ENCODE measurements around the gene NSRP1.
A peak's percentile ranks its signal among the peaks of the same experiment; 100 is the strongest.

Gene NSRP1

DNA sequence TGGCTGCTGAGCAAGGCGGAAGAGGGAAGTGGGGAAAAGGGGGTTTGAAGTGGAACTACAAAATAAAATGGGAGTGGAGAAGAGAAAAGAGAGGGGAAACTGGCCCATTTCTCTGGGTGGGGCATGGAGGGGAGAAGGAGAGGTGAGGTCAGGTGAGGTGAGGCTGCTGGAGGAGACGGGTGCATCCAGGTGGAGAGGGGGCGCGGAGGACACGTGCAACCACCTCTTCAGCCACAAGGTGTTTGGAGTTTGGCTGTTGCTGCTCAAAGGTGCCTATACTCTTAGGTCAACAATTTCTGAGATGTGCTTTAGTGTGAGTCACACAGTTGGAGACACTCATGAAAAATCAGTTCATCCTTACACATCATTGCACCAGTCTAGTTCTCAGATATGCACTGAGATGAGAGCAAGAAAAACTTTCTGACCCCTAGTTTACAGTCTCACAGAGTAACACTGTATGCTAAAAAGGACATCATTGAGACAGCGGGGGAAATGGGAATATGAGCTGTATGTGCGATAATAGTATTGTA lies 114.0 kb downstream of the NSRP1 start:
- no peak overlapping the region for H3K27ac Mint-ChIP-seq
- peaks cover 5% of the 10 kb centered on the region for H3K4me1 Mint-ChIP-seq (ENCODE audit: low read depth)
- H3K9me3 Mint-ChIP-seq = no peaks in the 10 kb centered on the region
- peaks cover 30% of the 10 kb centered on the region for H3K27me3 Mint-ChIP-seq
- no peaks in the 10 kb centered on the region for H3K36me3 Mint-ChIP-seq (ENCODE audit: low read depth)
- H3K4me3 Mint-ChIP-seq = no peak overlapping the region

DNA sequence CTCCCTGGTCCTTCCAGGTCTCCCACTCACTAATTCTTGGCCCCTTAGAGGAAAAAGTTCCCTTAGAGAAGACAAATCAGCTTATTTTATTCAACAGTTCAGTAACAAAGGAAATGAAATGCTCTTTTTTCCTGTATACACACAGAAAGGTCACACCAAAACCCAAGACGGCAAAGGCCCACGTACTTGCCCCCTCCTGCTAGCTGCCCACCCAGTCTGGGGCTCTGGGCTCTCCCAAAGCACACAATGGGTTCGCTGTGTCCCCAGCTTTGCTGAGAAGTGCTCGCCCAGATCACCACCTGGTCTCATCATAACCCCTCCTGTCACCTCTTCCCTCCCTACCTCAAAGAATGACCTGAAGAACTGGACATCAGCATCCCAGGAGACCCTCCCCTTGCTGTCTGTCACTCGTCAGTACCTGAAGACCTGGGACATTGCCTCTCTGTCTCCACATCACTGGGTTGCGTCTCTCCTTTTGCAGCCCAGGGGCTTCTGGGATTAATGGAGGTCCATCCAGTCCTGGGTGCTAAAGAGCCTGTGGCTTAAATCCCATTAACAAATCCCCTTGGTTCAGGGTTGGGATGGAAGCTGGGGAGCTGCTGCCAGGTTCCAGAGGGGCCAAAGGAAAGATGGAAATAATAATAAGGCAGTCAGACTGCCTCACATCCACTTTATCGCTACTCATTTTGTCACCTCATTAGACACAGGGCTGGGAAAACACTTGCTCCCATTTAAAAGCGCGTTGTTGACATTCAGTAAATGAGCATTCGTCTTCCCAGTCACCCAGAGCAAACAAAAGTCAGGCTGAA lies 115.6 kb downstream of the NSRP1 start:
- Mint-ChIP-seq H3K4me3 (no peak overlapping the region), H3K9me3 (no peaks in the 10 kb centered on the region), H3K27me3 (peaks cover 41% of the 10 kb centered on the region), H3K27ac (no peak overlapping the region), H3K36me3 (ENCODE audit: low read depth) (no peaks in the 10 kb centered on the region), H3K4me1 (ENCODE audit: low read depth) (peaks cover 10% of the 10 kb centered on the region)

DNA sequence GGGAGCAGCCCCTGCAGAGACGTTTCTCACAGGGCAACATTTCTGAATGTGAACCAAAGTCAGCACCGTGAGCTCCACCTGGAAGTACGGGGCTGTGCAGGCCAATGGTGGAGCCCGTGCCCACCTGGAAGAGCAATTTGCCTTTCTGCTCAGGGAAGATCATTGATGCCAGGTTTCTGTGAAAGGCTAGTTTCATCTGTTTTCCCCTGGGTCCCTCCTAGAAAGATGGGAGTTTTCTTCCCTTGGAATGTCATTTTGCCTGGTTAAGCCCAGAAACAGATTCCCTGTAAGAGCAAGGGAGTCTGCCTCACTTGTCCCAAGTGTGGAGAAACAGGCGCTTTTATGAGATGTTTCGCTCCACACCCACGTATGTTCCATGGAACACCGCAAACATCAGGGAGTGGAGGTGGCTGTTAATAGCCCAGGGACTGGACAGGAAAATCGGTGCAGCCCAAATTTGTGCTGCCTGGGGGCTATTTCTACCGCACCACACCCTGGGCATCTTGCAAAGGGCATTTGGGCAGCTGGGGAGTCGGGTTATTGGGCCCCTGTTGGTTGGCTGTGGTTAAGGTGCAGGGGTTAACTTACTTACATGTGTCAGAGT lies 116.3 kb downstream of the NSRP1 start:
- Mint-ChIP-seq H3K27me3 (peaks cover 48% of the 10 kb centered on the region), H3K9me3 (no peaks in the 10 kb centered on the region), H3K27ac (no peak overlapping the region), H3K4me3 (no peak overlapping the region), H3K36me3 (ENCODE audit: low read depth) (no peaks in the 10 kb centered on the region), H3K4me1 (ENCODE audit: low read depth) (peaks cover 11% of the 10 kb centered on the region)

DNA sequence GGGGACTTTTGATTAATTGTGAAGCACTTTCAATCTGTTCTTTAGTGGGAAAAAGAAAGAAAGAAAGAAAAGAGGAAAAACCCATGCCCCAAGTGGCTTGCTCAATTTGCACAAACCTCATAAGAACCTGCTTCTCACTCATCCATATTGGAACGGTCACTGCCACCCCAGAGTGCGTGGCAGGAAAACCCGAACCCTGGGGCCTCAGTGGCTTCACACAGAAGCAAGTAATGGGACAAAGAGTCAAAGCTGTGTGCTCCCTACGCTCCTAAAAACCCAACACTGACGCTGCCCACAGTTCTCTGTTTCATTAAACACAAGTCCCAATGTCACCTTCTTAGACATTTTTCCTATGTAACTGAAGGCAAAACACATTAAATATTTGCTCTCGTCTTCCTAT lies 117.7 kb downstream of the NSRP1 start:
- H3K4me1 Mint-ChIP-seq (ENCODE audit: low read depth) = peaks cover 15% of the 10 kb centered on the region
- H3K9me3 Mint-ChIP-seq = no peaks in the 10 kb centered on the region
- H3K27ac Mint-ChIP-seq = no peak overlapping the region
- H3K27me3 Mint-ChIP-seq = peaks cover 60% of the 10 kb centered on the region
- no peaks in the 10 kb centered on the region for H3K36me3 Mint-ChIP-seq (ENCODE audit: low read depth)
- H3K4me3 Mint-ChIP-seq = no peak overlapping the region

DNA sequence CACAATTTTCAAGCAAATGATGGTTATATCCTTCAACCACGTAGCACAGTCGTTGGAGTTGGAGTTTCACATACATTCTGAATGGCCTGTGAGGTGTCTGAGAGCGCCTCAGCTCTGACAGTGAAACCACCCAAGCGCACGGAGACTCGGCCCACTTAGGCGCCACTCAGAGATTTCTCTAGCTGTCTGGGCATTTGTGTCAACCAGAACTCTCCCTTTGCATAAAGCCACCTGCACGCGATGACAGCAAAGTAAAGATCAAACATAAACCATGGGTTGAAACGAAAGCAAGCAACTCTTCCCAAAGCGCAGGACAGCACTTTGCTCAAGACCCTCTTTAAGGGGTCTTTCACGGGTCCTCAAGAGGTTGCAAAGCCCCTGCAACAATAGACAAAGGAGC lies 118.3 kb downstream of the NSRP1 start:
- H3K36me3 Mint-ChIP-seq (ENCODE audit: low read depth) = no peaks in the 10 kb centered on the region
- peaks cover 15% of the 10 kb centered on the region for H3K4me1 Mint-ChIP-seq (ENCODE audit: low read depth)
- peak overlapping the region; percentile 14 for H3K4me3 Mint-ChIP-seq
- no peak overlapping the region for H3K27ac Mint-ChIP-seq
- H3K27me3 Mint-ChIP-seq = peaks cover 61% of the 10 kb centered on the region
- no peaks in the 10 kb centered on the region for H3K9me3 Mint-ChIP-seq

DNA sequence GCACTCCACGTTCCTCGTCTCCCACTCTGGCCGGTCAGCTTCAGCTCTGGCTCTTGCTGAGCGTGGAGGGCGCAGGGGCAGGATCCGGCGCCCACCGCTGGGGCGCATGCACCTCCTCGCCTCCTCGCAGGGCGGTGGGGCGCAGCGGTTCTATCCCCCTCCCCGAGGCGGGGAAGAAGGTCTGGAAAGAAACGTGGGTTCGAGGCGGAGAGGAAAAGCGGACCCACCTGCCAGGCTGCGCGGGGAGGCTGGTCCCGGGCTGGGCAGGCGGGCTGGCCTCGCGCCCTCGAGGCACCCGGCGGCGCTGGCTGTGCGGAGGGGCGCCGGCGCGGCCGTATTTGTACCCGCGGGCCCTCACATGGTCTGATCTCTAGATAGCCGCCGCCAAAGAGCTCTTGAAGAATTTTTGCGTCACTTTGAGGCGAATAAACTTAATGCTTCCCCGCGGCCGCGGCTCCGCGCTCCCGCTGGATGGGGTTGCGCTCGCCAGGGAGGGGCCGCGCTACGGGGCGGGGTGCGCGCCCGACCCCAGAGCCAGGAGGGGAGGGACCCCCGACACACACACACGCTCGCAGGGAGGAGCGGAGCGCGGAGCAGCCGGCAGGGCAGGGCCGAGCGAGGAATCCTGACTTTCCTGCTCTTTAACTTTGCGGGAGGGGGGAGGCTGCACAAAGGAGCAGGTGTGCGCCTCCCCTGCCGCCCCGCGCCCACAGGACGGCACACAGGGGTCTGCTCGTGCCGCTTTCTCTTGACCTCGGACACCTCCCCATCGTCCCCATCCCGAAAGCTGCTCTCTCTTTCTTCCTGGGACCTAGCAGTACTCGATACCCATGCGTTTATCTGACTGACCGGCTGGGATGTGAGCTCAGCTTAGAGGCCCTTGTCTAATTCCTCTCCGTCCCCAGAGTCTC lies 119.0 kb downstream of the NSRP1 start, which contains the start of gene SLC6A4:
SLC6A4 (minus strand) TSS at position 312 of the 911 bp plus-strand sequence. CDS start 13,739 bp downstream, outside the sequence.
- peak within 1 kb of the TSS; percentile 71 for H3K4me3 Mint-ChIP-seq
- peaks cover 15% of the 10 kb centered on the region for H3K4me1 Mint-ChIP-seq (ENCODE audit: low read depth)
- H3K27me3 Mint-ChIP-seq = peaks cover 64% of the 10 kb centered on the region
- H3K27ac Mint-ChIP-seq = no peak within 1 kb of the TSS
- no peaks in the 10 kb centered on the region for H3K9me3 Mint-ChIP-seq
- H3K36me3 Mint-ChIP-seq (ENCODE audit: low read depth) = no peaks in the 10 kb centered on the region

Data from stimulated activated naive CD8-positive, alpha-beta T cell treated with anti-CD3 and anti-CD28 coated beads, Interleukin-15, Interleukin-2, amounts not matched to agents 100 ng/mL and 50 ng/mL, for 24 hours (primary cell).